Activated CD8-positive, alpha-beta memory T cell treated with anti-CD3 and anti-CD28 coated beads, Interleukin-2, amount 50 U/mL, for 24 hours (primary cell): Measurements from ENCODE around the gene INPP5K.

ENCODE experiments used
- DNase-seq: peaks from one replicate; pipeline ENCODE4 v3.0.0-alpha.2; 2020; ENCODE audit errors: extremely low read depth

INPP5K gene

GRCh38 chr17:1505586-1505985 is 10.8 kb downstream of the INPP5K start:
- no peak for DNase-seq

GRCh38 chr17:1504866-1505265 is 11.5 kb downstream of the INPP5K start:
- no peak for DNase-seq

GRCh38 chr17:1503699-1504098 is 12.7 kb downstream of the INPP5K start:
- DNase-seq: no peak

GRCh38 chr17:1498869-1499268 is 17.5 kb downstream of the INPP5K start:
- DNase-seq: no peak

- DNase-seq: no peak
These were observed 18.2 kb downstream of the INPP5K start for GRCh38 chr17:1498233-1498632.

GRCh38 chr17:1497831-1498230 is 18.6 kb downstream of the INPP5K start:
- DNase-seq: no peak

- no peak for DNase-seq
These were observed 19.5 kb downstream of the INPP5K start for GRCh38 chr17:1496869-1497268.

GRCh38 chr17:1495265-1495989 is 21.0 kb downstream of the INPP5K start:
- DNase-seq: no peak

- no peak for DNase-seq
These were observed 21.6 kb downstream of the INPP5K start for GRCh38 chr17:1494736-1495253.

- no peak for DNase-seq
These were observed 22.2 kb downstream of the INPP5K start for GRCh38 chr17:1494203-1494602.

- no peak for DNase-seq
These were observed 23.0 kb downstream of the INPP5K start for GRCh38 chr17:1493291-1493980.

- no peak for DNase-seq
These were observed 23.9 kb downstream of the INPP5K start, which contains the start of gene MYO1C for GRCh38 chr17:1492249-1493206. Gene MYO1C, minus strand, starts transcription at chr17:1492686. Its CDS starts 199 bp downstream, at chr17:1492487.

- DNase-seq: no peak
These were observed 24.8 kb downstream of the INPP5K start for GRCh38 chr17:1491443-1492248.

GRCh38 chr17:1490643-1491442 is 25.6 kb downstream of the INPP5K start:
- no peak for DNase-seq

GRCh38 chr17:1488826-1489270 is 27.6 kb downstream of the INPP5K start:
- DNase-seq: no peak

- no peak for DNase-seq
These were observed 28.2 kb downstream of the INPP5K start for GRCh38 chr17:1487939-1488825.

- DNase-seq: no peak
These were observed 29.4 kb downstream of the INPP5K start for GRCh38 chr17:1486802-1487695.
